Cardiac fibroblast (primary cell): ENCODE measurements around the gene DIDO1.
"Not testable (repeated sequence)": the region's sequence is repeated elsewhere in the genome, so short reads cannot be mapped to it uniquely, and the experiment has no call there.

Experiments used
- DNase-seq, 2 donors: peaks; one replicate each; pipeline versions ENCODE4 v3.0.0 to v3.0.0-alpha.2; 2010; ENCODE audit warnings: low read depth in 2 of 2
- H3K4me3 ChIP-seq, 2 donors: replicated peaks in 1 of 2; 1 replicate in 1 of 2; 2 replicates in 1 of 2; pipeline ENCODE4 v1.5.1; 2011; ENCODE audit warnings: low read depth in 2 of 2, low read length in 2 of 2, mild to moderate bottlenecking in 2 of 2, moderate library complexity in 1 of 2
- CTCF ChIP-seq: IDR thresholded peaks from one replicate; pipeline ENCODE4 v1.5.1; 2011; ENCODE audit warnings: low read depth, mild to moderate bottlenecking, low read length, inconsistent platforms

The DIDO1 gene

GRCh38 chr20:62961799-62962198 is 35.5 kb upstream of the DIDO1 start:
- no peak for TF ChIP-seq CTCF
- no peak overlapping the region for H3K4me3 ChIP-seq
- no peak for DNase-seq

GRCh38 chr20:62961310-62961783 is 35.0 kb upstream of the DIDO1 start:
- TF ChIP-seq CTCF: no peak
- no peak overlapping the region for H3K4me3 ChIP-seq

GRCh38 chr20:62960446-62961309 is 34.4 kb upstream of the DIDO1 start:
- not testable (repeated sequence) for DNase-seq, H3K4me3 ChIP-seq

More at GRCh38 chr20:62961310-62961783, 35.0 kb upstream of the DIDO1 start:
- no peak for DNase-seq

- H3K4me3 ChIP-seq: no peak overlapping the region
- no peak for TF ChIP-seq CTCF
- no peak for DNase-seq
These were observed 33.7 kb upstream of the DIDO1 start for GRCh38 chr20:62959998-62960436.

GRCh38 chr20:62959101-62959971 is 33.0 kb upstream of the DIDO1 start:
- no peak overlapping the region for H3K4me3 ChIP-seq
- no peak for TF ChIP-seq CTCF
- no peak for DNase-seq

GRCh38 chr20:62958388-62959100 is 32.2 kb upstream of the DIDO1 start:
- no peak overlapping the region for H3K4me3 ChIP-seq
- DNase-seq: no peak
- no peak for TF ChIP-seq CTCF
